ENCODE results near the gene IGHMBP2.

The IGHMBP2 gene

GRCh38 chr11:68939583-68940555 is 36.2 kb downstream of the IGHMBP2 start:
- DNase-seq (ENCODE audit: low read depth in 4 of 4, low spot score in 1 of 4) = no peak

- DNase-seq (ENCODE audit: low read depth in 4 of 4, low spot score in 1 of 4) = no peak
Observed at GRCh38 chr11:68940651-68941323, 37.1 kb downstream of the IGHMBP2 start.

DNA sequence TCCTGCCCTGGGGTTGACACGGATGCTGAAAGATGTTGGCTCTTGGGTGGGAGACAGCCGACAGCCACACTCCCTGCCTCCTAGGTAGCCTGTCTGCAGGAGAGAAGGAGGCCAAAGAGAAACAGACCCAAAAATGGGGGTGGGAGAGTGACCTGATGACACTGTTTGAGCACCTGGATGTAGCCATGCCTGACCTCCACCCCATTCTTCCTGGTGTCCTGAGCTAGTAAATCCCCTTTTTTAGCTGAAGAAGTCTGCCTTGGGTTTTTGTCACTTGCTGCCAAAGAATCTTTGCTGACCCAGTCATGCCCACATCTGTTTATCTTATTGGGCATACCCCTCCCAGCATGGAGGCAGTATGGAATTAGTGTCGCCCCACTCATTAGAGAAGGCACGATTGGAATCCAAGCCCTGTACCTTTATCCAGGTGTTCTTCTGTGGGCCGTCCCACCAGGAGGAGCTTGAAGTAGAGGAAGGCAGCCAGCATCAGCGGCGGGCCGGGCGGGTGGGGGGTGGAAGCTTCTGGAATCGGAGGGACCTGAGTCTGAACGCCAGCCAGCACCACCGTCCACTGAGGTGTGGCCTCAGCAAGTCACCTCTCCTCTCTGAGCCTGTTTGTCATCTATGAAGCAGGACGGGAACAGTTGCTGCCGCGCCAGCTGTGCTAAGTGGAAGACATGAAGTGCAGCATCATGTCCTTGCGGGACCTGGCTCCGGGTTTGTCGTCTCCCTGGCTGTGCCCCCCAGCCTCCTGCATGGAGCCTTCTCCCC is 37.8 kb downstream of the IGHMBP2 start:
- no peak for DNase-seq (ENCODE audit: low read depth in 4 of 4, low spot score in 1 of 4)

DNA sequence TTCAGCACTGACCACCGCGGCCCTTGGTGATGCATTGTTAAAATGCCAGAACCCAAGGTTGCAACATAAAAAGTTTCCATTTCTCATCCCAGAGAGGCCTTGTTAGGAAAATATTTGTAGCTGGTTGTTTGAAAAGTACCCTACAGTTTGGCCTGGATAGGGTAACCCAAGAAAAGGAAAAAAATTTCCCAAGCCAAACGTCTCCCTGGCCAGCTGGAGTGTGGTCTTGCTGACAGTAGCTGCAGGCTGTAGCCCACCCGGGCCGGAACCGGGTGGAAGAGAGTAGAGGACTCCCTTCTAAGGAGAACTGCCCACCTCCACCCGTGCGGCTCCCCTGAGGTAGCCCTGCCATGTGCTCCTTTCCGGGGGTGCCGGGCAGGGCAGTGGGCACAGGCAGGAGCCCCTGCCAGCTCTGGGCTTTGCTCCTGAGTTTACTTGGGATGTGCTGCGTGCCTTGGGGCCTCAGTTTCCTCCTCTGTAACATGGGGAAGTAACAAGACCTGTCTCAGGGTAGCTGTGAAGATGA is 38.5 kb downstream of the IGHMBP2 start:
- no peak for DNase-seq (ENCODE audit: low read depth in 4 of 4, low spot score in 1 of 4)

- no peak for DNase-seq (ENCODE audit: low read depth in 4 of 4, low spot score in 1 of 4)
Observed at GRCh38 chr11:68942751-68943271, 39.1 kb downstream of the IGHMBP2 start.

- DNase-seq (ENCODE audit: low read depth in 4 of 4, low spot score in 1 of 4) = no peak
Observed at GRCh38 chr11:68946416-68947090, 42.9 kb downstream of the IGHMBP2 start.

- DNase-seq (ENCODE audit: low read depth in 4 of 4, low spot score in 1 of 4) = no peak
Observed at GRCh38 chr11:68947151-68947550, 43.5 kb downstream of the IGHMBP2 start.

GRCh38 chr11:68948496-68948895 is 44.8 kb downstream of the IGHMBP2 start:
- no peak for DNase-seq (ENCODE audit: low read depth in 4 of 4, low spot score in 1 of 4)

DNA sequence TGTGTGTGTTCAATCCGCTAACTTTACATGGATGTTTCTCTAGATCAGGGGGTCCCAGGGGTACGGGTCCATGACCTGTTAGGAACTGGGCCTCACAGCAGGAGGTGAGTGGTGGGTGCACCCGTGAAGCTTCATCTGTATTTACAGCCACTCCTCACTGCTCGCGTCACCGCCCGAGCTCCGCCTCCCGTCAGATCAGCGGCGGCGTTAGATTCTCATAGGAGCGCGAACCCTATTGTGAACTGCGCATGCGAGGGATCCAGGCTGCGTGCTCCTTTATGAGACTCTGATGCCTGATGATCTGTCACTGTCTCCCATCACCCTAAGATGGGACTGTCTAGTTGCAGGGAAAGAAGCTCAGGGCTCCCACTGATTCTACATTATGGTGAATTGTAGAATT is 45.2 kb downstream of the IGHMBP2 start:
- DNase-seq (ENCODE audit: low read depth in 4 of 4, low spot score in 1 of 4) = no peak

- no peak for DNase-seq (ENCODE audit: low read depth in 4 of 4, low spot score in 1 of 4)
Observed at GRCh38 chr11:68950270-68950669, 46.6 kb downstream of the IGHMBP2 start.

DNA sequence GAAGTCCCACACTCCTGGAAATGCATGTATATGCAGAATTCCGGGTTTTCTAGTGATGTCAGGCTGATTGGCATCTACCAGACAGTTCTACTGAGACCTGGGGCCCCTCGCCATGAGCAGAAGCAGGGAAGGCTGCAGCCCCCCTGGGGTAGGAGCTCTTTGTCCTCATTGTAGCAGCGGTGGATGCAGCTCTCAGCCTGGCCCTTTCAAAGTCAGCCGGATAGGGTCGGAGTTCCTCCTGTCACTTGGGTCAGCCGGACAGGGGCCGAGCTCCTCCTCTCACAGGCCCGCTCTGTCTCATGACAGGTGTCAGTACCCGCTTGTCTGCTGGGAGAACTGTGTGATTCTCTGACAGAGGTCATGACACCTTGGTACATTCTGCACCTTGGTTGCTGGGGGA is 47.1 kb downstream of the IGHMBP2 start:
- DNase-seq (ENCODE audit: low read depth in 4 of 4, low spot score in 1 of 4) = no peak

DNA sequence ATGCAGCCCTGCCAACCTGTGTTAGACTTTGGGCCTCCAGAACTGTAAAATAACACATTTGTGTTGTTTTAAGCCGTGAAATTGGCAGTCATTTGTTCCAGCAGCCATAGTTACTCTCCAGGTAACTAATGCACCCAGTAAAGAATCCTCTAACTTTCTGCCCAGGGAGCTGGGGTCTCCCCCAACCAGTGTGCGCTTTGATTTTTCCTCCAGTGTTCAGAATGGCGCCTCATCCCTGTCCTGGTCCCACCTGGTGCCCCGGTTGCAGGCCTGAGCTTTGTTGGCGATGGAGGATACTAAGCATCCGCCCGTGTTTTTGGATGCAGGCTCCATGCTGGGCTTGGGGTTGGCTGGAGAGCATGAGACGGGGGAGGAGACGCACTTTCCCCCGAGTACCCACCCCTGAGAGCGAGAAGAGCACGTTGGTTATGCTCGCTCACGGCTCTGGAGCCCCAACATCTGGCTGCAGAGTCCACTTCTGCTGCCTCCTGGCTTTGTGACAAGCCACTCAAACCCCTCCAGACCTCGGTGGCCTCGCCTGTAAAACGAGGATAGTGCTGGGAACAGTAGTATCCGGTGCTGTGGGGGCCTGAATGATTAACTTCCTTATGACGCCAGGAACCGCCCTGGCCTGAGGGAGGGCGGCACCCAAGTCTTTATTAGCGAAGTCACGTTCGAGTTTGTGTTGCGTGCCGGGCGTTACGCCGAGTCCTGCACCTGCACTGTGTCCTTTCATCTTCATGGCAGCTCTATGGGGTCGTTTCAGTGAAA is 51.3 kb downstream of the IGHMBP2 start:
- no peak for DNase-seq (ENCODE audit: low read depth in 4 of 4, low spot score in 1 of 4)

DNA sequence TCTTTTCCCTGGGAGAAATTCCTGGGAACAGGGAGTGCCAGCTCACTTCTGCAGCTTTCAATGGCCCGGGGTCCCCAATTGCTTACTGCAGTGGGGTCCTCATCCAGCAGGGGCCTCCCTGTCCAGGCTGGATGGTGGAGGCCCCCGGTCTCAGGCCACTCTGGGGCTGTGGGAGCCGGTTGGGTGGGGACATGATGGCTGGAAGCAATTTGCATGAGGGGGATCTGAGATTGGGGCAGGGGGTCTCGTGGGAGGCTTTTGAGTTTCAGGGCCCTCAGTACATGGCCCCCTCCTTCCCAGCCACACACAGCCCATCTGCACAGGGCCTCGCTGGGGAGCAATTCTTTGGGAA is 51.9 kb downstream of the IGHMBP2 start:
- DNase-seq (ENCODE audit: low read depth in 4 of 4, low spot score in 1 of 4) = no peak

DNA sequence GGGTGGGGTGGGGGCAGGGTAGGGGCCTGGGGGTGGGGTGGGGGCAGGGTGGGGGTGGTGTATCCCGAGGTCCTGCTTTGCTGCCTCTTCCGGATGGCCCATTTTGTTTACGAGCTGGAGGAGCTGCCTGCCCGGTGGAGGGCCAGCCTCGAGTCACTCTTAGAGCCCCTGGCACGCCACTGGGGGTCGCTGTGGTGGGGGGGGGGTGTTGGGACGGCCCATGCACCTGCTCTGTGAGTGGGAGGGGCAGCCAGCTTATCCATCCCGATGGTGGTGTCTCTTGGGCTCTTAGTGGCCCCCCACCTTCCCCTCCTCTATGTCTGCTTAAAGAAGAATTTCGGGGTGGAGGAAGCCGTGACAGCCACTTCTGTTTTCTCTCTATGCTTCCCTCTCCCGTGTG is 52.5 kb downstream of the IGHMBP2 start:
- DNase-seq (ENCODE audit: low read depth in 4 of 4, low spot score in 1 of 4) = no peak

DNA sequence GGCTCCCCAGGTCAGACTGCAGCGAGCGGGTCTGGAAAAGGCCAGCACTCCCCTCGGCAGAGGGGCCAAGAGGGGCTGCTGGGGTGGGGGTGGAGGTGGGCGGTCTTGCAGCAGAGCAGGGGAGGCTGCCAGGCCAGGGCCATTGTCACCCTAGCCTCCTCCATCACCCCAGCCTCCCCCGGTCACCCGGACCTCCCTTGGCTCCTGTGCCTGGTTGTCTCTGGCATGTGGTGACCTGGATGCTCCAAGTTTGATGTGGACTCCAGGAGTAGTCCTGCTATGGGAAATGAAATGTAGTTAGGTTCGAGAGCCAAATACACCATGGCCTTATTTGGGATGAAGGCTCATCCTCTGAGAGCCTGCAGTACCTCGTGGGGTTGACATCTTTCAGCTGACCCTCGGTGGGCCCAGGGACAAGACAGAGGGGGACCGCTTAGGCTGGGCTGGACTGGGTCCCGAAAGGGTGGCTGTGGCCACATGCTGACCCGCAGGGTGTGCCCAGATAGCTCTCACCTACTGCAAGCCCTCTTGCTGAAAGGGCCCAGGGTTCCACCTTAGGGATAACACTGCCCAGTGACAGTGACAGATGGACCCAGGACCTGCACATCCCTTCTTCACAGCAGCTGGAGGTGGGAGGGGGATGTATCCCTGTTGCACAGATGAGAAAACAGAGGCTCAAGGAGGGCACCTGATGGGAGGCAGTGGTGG is 53.0 kb downstream of the IGHMBP2 start:
- no peak for DNase-seq (ENCODE audit: low read depth in 4 of 4, low spot score in 1 of 4)

GRCh38 chr11:68958211-68958610 is 54.5 kb downstream of the IGHMBP2 start:
- DNase-seq (ENCODE audit: low read depth in 4 of 4, low spot score in 1 of 4) = no peak

DNA sequence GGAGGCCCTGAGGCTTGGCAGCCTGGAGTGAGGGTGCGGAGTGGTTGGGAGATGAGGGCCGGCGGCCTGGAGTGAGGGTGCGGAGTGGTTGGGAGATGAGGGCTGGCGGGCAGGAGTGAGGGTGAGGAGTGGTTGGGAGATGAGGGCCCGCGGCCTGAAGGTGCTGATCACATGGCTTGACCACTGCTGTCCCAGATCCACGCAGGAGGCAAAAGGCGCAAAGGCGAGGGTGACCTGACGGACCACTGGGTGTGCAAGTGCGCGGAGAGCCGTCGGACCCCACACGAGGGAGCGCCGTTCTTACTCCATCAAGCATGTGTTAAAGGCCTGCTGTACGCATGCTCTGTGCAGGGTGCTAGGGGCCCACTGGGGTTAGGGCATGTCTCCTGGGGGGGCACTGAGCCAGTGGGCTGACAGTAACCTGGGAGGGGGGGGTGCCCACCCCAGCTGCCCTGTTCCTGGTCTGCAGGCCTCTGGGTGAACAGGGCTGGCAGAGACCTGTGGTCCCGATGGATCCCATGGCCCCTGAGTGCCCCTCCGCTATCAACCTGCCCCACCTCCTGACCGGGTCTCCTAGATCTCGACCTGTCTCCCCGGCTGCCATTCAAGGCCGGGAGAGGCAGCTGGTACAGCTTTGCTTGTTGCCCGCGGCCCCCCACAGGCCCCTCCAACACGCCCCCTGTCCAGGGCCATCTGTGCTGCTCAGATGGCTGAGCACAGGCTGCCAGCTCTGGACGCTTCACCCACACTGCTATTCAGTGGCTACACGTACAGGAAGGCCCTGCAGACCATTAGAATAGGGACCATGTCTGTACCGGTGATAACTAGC is 56.0 kb downstream of the IGHMBP2 start:
- no peak for DNase-seq (ENCODE audit: low read depth in 4 of 4, low spot score in 1 of 4)

DNA sequence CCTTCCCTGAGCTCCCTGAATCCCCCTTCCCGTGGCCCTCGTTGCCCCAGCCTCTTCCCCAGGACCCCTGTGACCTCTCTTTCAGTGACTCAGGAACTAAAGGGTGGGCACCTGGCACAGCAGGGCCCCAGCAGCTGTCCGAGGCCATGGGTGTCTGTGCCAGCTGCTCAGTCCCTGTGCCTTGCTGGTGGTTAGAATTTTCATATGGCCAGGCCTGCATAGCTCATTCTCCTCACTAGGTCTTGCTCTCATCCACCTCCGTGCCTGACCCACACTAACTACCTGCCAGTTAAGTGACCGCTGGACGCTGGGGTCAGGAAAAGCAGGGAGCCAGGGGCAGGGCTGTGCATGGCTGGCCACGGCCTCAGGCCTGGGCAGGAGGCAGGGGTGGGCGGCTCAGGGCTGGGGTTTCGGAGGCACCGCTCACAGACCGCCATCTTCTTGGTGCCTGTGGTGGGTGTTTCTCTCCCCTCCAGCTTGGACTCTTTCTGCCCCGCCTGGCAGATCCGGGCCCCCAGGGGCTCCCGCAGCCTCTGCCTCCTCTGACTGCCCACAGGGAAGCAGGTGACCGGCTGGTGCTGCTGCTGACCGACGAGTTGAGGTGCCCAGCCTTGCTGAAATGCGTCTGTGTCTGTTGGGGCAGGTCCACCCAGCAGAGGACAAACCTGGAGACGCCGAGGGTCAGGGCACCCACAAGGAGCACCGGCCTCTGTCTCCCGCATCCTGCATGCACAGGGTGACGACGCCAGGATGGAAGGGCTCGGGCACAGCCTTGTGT is 56.8 kb downstream of the IGHMBP2 start:
- DNase-seq (ENCODE audit: low read depth in 4 of 4, low spot score in 1 of 4) = no peak
